ENCODE results near the gene BAIAP2. TPM values are rescaled to one million over a fixed set of nuclear protein-coding genes. Genes with fewer than 3 reads are reported as not detected.
A peak's percentile ranks its signal among the peaks of the same experiment; 100 is the strongest.

The BAIAP2 gene
- total RNA-seq, 1 donor = 27.5 TPM

- H3K4me3 ChIP-seq (ENCODE audit: low read depth, low read length) = peak within 1 kb of the TSS; percentile 31
- TF ChIP-seq CTCF (IDR thresholded peaks at IDR 0.05; ENCODE audit: insufficient read depth, low read length) = no peak
Observed at GRCh38 chr17:81166033-81166492, 131.1 kb downstream of the BAIAP2 start, which contains the start of gene AATK. AATK (minus strand) TSS chr17:81166221; CDS start chr17:81165992, 229 bp downstream.

More at GRCh38 chr17:81166033-81166492, 131.1 kb downstream of the BAIAP2 start, which contains the start of gene AATK:
- no peak for DNase-seq (ENCODE audit: low read depth)

Small RNA genes within 50 kb of the gene (small RNA-seq; reads per million reads assigned to genes)
- not detected for gene MIR1250
- 1.8 reads per million, percentile 63 among the genes with 10 or more reads in this experiment for gene MIR3065
- not detected for gene MIR657

Other genes starting within 250 kb of the BAIAP2 start
- 17.4 TPM in 2 replicates for gene CHMP6, start 43.3 kb upstream of the BAIAP2 start, total RNA-seq (ENCODE audit: low replicate concordance)
- not detected in 2 replicates for gene PVALEF, start 130.4 kb downstream of the BAIAP2 start, total RNA-seq (ENCODE audit: low replicate concordance)
- 0.16 and 0.18 TPM in 2 replicates for gene AATK, start 131.1 kb downstream of the BAIAP2 start, total RNA-seq (ENCODE audit: low replicate concordance)
- 9.6 and 30.1 TPM in 2 replicates for gene CEP131, start 187.8 kb downstream of the BAIAP2 start, total RNA-seq (ENCODE audit: low replicate concordance)
- gene TEPSIN, start 203.9 kb downstream of the BAIAP2 start, total RNA-seq (ENCODE audit: low replicate concordance) = 3.4 and 13.3 TPM in 2 replicates
- 27.4 and 66.6 TPM in 2 replicates for gene NDUFAF8, start 204.2 kb downstream of the BAIAP2 start, total RNA-seq (ENCODE audit: low replicate concordance)

All from fibroblast of the aortic adventitia (primary cell).